Measurements from ENCODE around the gene SYNRG. TPM values are rescaled to one million over a fixed set of nuclear protein-coding genes. Genes with fewer than 3 reads are reported as not detected.

Gene SYNRG
- total and polyA plus RNA-seq, 4 donors = 5.9 to 67.4 (median 22.3) TPM

DNA sequence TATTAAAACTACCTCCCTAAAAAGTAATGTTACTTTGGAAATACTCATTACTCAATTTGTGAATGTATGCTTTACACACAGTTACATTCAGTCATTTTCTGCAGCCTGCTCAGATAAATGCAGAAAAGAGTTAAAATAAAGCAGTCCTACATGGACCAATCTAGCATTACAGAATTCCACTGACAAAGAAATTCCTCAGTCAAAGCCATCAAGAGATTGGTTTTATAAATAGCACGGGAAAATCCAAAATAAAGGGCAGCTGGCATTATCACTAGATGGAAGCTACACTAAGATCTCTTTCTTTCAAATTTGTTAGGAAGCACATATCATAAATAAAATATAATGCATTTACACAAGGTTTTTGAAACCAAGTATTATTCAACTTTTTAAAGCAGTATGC lies 61.2 kb downstream of the SYNRG start:
- Histone ChIP-seq H3K9me3 (ENCODE audit: control insufficient read depth in 4 of 4, insufficient read depth in 3 of 4, low read length in 3 of 4) (no peaks in the 10 kb centered on the region), H3K36me3 (ENCODE audit: control insufficient read depth in 4 of 4, insufficient read depth in 4 of 4, low read length in 4 of 4) (peaks cover 2 to 13% (median 2%) of the 10 kb centered on the region in 4 donors), H3K4me1 (ENCODE audit: control insufficient read depth in 5 of 5, insufficient read depth in 5 of 5, low read length in 5 of 5) (peaks cover 0 to 15% (median 3%) of the 10 kb centered on the region in 5 donors), H3K9ac (ENCODE audit: insufficient read depth in 1 of 2, low read length in 2 of 2) (no peak overlapping the region), H3K27me3 (ENCODE audit: control insufficient read depth in 3 of 3, insufficient read depth in 3 of 3, low read length in 2 of 3) (no peaks in the 10 kb centered on the region), H3K27ac (ENCODE audit: low read depth in 1 of 2, low read length in 1 of 2) (no peak overlapping the region), H3K4me3 (no peak overlapping the region)
- TF ChIP-seq, protein P1, sequence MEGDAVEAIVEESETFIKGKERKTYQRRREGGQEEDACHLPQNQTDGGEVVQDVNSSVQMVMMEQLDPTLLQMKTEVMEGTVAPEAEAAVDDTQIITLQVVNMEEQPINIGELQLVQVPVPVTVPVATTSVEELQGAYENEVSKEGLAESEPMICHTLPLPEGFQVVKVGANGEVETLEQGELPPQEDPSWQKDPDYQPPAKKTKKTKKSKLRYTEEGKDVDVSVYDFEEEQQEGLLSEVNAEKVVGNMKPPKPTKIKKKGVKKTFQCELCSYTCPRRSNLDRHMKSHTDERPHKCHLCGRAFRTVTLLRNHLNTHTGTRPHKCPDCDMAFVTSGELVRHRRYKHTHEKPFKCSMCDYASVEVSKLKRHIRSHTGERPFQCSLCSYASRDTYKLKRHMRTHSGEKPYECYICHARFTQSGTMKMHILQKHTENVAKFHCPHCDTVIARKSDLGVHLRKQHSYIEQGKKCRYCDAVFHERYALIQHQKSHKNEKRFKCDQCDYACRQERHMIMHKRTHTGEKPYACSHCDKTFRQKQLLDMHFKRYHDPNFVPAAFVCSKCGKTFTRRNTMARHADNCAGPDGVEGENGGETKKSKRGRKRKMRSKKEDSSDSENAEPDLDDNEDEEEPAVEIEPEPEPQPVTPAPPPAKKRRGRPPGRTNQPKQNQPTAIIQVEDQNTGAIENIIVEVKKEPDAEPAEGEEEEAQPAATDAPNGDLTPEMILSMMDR (IDR thresholded peaks at IDR 0.05; ENCODE audit: control extremely low read depth, extremely low read depth) = no peak
- ATAC-seq (ENCODE audit: insufficient read depth, low FRiP score) = no peak
- no peak for DNase-seq
- WGBS, 2 donors = 74 to 83% methylated on average over 1 of the region's 1 CpG

DNA sequence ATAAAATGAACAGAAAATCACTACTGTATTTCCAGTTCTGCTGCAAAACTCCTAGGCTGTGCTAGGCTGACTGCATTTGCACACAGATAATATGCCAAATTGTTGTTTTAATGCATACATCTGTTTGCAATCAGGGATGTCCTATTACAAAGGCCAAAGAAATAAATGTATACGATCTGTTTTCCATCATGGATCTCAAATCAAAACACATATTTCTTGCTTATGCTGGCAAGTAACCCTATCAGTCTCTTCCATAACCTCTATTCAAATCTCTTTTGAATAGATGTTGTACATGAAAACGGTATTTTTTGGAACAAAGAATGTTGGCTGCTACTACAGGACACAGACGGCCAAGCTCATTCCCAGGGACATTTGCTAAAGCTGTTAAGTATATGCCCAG lies 62.9 kb downstream of the SYNRG start:
- peak overlapping the region in 1 of 2 donors; percentile 17 for H3K9ac ChIP-seq (ENCODE audit: insufficient read depth in 1 of 2, low read length in 2 of 2)
- H3K36me3 ChIP-seq (ENCODE audit: control insufficient read depth in 4 of 4, insufficient read depth in 4 of 4, low read length in 4 of 4) = peaks cover 4 to 19% (median 8%) of the 10 kb centered on the region in 4 donors
- no peak overlapping the region for H3K4me3 ChIP-seq
- DNase-seq (peak in 2 of 3 donors; percentile 43 to 50), ATAC-seq (ENCODE audit: insufficient read depth, low FRiP score) (no peak)
- WGBS, 2 donors = 79 to 82% methylated on average over 3 of the region's 3 CpGs
- H3K27ac ChIP-seq (ENCODE audit: low read depth in 1 of 2, low read length in 1 of 2) = no peak overlapping the region
- H3K9me3 ChIP-seq (ENCODE audit: control insufficient read depth in 4 of 4, insufficient read depth in 3 of 4, low read length in 3 of 4) = no peaks in the 10 kb centered on the region
- TF ChIP-seq, protein P1 (IDR thresholded peaks at IDR 0.05; ENCODE audit: control extremely low read depth, extremely low read depth) = no peak
- H3K27me3 ChIP-seq (ENCODE audit: control insufficient read depth in 3 of 3, insufficient read depth in 3 of 3, low read length in 2 of 3) = no peaks in the 10 kb centered on the region
- peaks cover 0 to 15% (median 3%) of the 10 kb centered on the region in 5 donors for H3K4me1 ChIP-seq (ENCODE audit: control insufficient read depth in 5 of 5, insufficient read depth in 5 of 5, low read length in 5 of 5)

DNA sequence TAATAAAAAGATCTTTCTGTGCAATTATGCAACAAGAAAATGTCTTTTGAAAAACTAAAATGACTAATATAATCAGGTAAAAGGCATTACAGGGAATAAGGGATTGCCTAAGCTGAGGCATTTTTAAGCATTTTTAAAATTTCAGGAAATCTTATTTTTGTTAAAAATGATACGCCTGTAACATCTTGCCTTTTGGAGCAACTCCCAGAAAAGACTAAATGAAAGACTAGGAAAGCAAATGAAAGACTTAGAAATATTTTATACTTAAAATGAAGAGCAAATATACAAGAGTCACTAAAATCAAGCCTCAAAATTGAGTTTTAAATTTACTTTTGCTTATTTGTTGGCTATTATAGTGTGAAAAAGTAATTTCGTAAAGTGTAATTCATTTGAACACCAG lies 63.7 kb downstream of the SYNRG start:
- Histone ChIP-seq H3K36me3 (ENCODE audit: control insufficient read depth in 4 of 4, insufficient read depth in 4 of 4, low read length in 4 of 4) (peaks cover 10 to 24% (median 13%) of the 10 kb centered on the region in 4 donors), H3K27ac (ENCODE audit: low read depth in 1 of 2, low read length in 1 of 2) (no peak overlapping the region), H3K27me3 (ENCODE audit: control insufficient read depth in 3 of 3, insufficient read depth in 3 of 3, low read length in 2 of 3) (no peaks in the 10 kb centered on the region), H3K4me1 (ENCODE audit: control insufficient read depth in 5 of 5, insufficient read depth in 5 of 5, low read length in 5 of 5) (peaks cover 0 to 15% (median 3%) of the 10 kb centered on the region in 5 donors), H3K9me3 (ENCODE audit: control insufficient read depth in 4 of 4, insufficient read depth in 3 of 4, low read length in 3 of 4) (no peaks in the 10 kb centered on the region), H3K9ac (ENCODE audit: insufficient read depth in 1 of 2, low read length in 2 of 2) (no peak overlapping the region), H3K4me3 (no peak overlapping the region)
- TF ChIP-seq, protein P1 (IDR thresholded peaks at IDR 0.05; ENCODE audit: control extremely low read depth, extremely low read depth) = no peak
- DNase-seq (no peak), ATAC-seq (ENCODE audit: insufficient read depth, low FRiP score) (no peak)
- 95 to 96% methylated on average over 2 of the region's 2 CpGs for WGBS, 2 donors

DNA sequence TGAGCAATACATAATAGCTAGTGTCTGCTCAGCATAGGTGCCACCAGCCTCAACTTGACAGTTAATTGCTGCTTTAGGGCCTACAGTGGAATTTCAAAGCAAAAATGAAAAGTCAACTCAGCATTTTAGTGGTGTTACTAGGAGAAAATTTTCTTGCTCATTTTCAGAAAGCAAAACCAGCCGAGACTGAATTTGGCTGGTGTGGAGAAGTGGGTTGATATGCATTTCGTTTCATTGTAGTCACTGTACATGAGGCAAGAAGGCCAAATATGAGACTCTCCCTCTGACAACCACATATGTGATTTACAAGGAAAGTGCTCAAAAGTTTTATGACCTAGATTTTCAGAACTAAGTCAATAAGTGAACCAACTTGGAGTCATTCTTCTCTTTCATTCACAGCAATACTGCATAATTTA lies 65.6 kb downstream of the SYNRG start:
- TF ChIP-seq, protein P1 (IDR thresholded peaks at IDR 0.05; ENCODE audit: control extremely low read depth, extremely low read depth) = no peak
- H3K27ac ChIP-seq (ENCODE audit: low read depth in 1 of 2, low read length in 1 of 2) = no peak overlapping the region
- no peak overlapping the region for H3K4me3 ChIP-seq
- H3K4me1 ChIP-seq (ENCODE audit: control insufficient read depth in 5 of 5, insufficient read depth in 5 of 5, low read length in 5 of 5) = peaks cover 0 to 15% (median 3%) of the 10 kb centered on the region in 5 donors
- H3K36me3 ChIP-seq (ENCODE audit: control insufficient read depth in 4 of 4, insufficient read depth in 4 of 4, low read length in 4 of 4) = peaks cover 25 to 39% (median 27%) of the 10 kb centered on the region in 4 donors
- WGBS, 2 donors = 89 to 92% methylated on average over 2 of the region's 2 CpGs
- H3K27me3 ChIP-seq (ENCODE audit: control insufficient read depth in 3 of 3, insufficient read depth in 3 of 3, low read length in 2 of 3) = no peaks in the 10 kb centered on the region
- no peak for DNase-seq
- H3K9me3 ChIP-seq (ENCODE audit: control insufficient read depth in 4 of 4, insufficient read depth in 3 of 4, low read length in 3 of 4) = no peaks in the 10 kb centered on the region
- ATAC-seq (ENCODE audit: insufficient read depth, low FRiP score) = no peak
- H3K9ac ChIP-seq (ENCODE audit: insufficient read depth in 1 of 2, low read length in 2 of 2) = no peak overlapping the region

Data from lung (tissue), 12 donors.